ENCODE measurements around the gene SPECC1.
"Not testable (repeated sequence)": the region's sequence is repeated elsewhere in the genome, so short reads cannot be mapped to it uniquely, and the experiment has no call there.

- not testable (repeated sequence) for TF ChIP-seq POLR2AphosphoS5 (IDR thresholded peaks at IDR 0.05; ENCODE audit: low read depth); CTCF (IDR thresholded peaks at IDR 0.05; ENCODE audit: insufficient read depth, low read length)
These were observed 7.4 kb downstream of the SPECC1 start for GRCh38 chr17:20016475-20016992.

Data from HL-60 (cell line).